HG03378 (cell line): ENCODE measurements around the gene SERPINB13.
"Not testable (repeated sequence)": the region's sequence is repeated elsewhere in the genome, so short reads cannot be mapped to it uniquely, and the experiment has no call there.

Source experiments
- ATAC-seq: cut with Tn5 transposase; IDR thresholded peaks from one replicate; pipeline ENCODE4 v1.9.1; 2021; ENCODE audit warnings: mild to moderate bottlenecking, moderate library complexity; ENCODE audit not compliant: unreplicated experiment

Gene SERPINB13

DNA sequence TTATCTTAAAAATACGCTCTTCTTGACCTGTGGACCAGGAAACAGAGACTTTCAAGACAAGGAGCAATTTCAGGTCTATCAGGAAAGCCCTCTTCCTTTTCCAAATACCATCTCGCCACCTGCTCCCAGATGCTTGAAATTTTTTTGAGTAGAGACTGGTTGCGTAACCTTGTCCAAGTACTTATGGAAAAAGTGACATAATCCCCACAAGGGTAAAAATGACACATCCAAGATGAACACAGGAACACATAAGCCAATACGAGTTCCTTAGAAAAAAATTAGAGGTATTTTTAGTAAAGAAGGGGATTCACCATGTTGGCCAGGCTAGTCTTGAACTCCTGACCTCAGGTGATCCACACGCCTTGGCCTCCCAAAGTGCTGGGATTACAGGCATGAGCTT, 1.8 kb downstream of the SERPINB13 start:
- no peak for ATAC-seq

DNA sequence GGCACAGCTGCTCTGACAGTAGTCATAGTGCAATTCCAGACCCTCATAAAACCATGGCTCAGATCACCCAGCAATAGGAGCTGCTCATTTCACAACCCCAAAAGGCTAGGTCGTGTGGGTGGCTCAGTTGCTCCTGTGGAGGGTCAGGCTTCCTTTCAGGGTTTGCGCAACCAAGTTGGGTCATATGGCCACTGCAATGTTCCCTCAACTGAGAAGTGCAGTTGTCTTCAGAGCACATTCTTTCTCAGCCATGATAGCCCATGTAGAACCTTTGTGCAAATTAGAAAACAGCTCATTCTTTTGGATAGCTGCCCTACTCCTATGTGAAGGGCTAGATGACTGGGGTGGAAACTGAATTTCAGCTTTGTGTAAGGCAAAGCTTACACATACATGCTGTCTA, 3.2 kb downstream of the SERPINB13 start:
- ATAC-seq = no peak

GRCh38 chr18:63590966-63591695, 4.0 kb downstream of the SERPINB13 start:
- ATAC-seq = no peak

DNA sequence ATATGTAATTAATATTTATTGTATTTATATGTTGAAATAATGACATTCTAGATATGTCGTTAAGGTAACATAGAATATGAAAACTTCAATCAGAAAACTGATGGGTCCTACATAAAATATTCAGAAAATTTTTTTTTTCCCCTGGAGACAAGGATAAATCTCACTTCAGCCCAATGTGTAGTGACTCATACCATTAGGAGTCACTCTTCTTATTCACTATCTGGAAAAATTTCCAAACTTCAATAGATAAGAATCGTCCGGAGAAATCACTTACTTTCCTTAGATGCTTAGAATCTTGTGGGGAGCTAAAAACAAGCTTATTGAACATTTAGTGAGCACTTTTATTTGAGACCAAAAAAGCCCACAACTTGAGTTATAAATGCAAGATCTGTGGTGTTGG, 4.6 kb downstream of the SERPINB13 start:
- no peak for ATAC-seq

DNA sequence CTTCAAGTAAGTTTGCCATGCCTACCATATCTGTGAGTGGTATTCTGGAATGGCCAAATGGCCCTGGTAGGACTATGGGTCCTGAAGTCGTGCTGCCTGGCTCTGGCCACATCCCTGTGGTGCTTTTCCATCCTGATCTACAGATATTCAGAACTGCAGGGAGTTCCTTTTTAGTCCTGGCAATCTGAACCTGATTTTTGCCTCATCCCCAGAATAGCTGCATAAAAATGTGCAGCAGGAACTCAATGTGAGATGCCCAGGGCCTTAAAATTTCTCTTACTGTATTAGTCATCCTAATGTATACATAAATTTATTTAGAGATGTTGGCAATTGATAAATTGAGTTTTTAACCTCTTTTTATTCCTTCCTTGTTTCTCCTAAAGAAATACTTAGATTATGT, 5.3 kb downstream of the SERPINB13 start:
- ATAC-seq = no peak

- ATAC-seq = no peak
Observed at GRCh38 chr18:63596964-63597363, 9.8 kb downstream of the SERPINB13 start.

- no peak for ATAC-seq
Observed at GRCh38 chr18:63603355-63603754, 16.2 kb downstream of the SERPINB13 start.

DNA sequence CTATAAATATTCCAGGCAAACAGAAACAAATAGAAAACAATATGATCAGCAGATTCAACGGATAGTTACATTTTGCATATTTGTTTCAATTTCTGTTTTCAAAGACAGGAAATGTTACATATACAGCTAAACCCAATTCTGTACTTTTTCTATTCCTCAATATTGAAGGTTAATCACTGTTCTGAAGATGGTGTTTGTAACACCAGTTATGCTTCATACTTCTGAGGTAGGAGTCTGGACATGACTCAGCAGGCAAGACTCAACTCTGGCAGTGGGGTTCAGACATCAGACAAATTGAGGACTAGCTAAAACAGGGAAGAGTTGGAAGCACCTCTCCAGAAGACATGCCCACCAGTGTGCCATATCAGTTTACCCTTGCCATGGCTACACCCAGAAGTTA, 16.6 kb downstream of the SERPINB13 start:
- peak; percentile 98 for ATAC-seq

GRCh38 chr18:63604791-63605567, 17.8 kb downstream of the SERPINB13 start:
- no peak for ATAC-seq

DNA sequence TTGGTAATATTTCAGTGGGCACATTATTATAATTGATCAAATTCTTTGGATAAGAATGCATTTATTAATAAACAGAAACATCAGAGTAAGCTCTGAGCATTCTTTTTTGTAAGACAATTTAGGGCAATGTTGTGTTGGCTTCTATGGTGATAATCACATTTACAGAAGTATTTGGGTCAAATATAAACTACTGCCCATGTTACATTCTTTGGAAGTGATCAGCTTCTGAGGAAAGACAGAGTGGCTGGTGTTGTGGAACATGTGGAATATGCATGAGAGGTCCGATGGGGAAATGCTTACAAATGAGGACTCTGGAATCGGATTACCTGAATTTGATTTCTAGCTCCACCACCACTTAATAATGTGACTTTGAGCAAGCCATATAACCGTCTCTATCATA, 19.4 kb downstream of the SERPINB13 start:
- ATAC-seq = no peak

- ATAC-seq = no peak
Observed at GRCh38 chr18:63613420-63613819, 26.3 kb downstream of the SERPINB13 start.

GRCh38 chr18:63617049-63617914, 30.1 kb downstream of the SERPINB13 start:
- ATAC-seq = peak; percentile 88

DNA sequence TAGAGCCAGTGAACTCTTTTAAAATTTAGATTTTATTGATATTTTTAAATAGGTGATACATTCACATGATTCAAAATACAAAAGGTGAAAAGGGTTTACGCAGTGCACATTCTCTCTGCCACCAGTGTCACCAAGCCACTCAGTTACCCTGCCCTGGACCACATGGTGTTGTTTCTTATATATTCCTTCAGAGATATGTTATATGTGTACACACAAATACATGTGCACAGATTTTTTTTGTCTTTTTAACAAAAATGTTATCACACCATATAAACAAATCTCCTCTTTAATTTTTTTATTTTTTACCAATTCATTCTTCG, 30.7 kb downstream of the SERPINB13 start:
- no peak for ATAC-seq

DNA sequence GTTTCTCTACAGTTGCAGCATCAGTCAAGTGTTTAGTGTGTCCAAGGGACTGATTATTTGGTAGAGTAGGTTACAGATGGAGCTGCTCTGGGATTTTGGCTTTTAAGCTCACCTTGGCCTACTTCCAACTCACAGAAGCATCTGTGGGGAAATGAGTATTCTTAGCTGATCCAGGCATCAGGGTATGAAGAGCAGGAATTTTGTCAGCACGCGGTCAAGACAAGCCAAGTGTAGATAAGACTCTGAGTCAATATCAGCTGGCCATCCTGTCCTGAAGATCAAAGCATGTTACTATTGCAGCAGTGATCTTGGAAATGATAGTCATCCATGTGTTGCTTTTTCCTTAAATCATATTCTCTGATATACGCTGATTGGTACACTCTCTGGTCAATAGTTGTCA, 32.5 kb downstream of the SERPINB13 start:
- no peak for ATAC-seq

- no peak for ATAC-seq
Observed at GRCh38 chr18:63624863-63625262, 37.7 kb downstream of the SERPINB13 start.

DNA sequence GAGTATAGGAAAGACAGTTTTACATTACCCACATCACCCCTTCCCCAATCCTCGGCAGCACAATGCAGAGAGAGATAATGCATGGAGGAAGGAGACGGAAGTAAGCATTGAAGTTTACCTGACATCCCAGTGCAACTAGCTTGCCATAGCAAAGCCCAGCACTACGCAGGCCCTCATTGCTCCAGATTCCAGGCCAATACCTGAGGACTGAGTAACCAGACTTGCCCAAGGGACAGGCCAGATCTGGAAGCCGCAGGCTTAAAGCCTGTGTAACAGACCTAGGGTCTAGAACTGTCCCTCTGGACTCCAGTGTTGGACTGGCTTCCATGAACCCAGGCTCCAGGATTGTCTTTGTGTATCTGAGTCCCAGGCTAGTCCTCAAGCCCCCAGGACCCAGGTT, 39.3 kb downstream of the SERPINB13 start:
- no peak for ATAC-seq

DNA sequence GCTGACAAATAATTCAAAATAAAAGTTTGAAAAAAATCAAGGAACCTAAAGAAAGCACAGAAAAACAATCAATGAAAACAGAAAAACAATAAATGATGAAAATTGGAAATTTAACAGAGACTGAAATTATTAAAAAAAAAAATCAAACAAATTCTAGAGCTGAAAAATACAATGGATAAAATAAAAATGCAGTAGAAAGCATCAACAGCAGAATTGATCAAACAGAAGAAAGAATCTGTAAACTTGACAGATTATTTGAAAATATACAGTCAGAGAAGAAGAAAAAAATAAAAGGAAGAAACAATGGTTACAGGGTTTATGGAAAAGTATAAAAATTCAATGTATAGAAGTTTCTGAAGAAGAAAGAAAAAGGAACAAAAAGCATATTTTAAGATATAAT, 40.7 kb downstream of the SERPINB13 start:
- no peak for ATAC-seq

- ATAC-seq = no peak
Observed at GRCh38 chr18:63637703-63638102, 50.6 kb downstream of the SERPINB13 start.

DNA sequence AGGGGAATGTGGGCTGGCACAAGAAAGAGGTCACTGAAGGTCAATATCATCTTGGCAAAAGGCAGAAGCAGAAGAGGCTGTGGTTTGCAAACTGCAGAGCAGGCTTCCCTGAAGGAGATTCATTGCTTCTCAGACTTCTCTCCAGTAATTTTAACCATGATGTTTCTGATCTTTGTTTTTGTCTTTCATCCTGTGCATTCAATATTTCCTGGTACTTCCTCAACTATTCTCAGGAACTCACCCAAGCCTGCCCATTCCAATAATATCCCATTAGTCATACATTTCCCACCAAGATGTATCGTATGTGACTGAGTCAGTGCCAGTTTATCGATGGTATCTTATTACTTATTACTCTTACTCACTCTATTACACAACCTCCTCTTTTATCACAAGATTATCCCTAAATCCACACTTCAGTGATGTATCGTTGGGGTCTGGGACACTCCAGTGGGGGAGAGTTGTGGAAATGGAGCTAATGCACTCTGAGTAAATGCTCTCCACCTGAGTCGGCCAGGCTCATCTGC, 54.1 kb downstream of the SERPINB13 start:
- not testable (repeated sequence) for ATAC-seq

- not testable (repeated sequence) for ATAC-seq
Observed at GRCh38 chr18:63642668-63643356, 55.7 kb downstream of the SERPINB13 start.

DNA sequence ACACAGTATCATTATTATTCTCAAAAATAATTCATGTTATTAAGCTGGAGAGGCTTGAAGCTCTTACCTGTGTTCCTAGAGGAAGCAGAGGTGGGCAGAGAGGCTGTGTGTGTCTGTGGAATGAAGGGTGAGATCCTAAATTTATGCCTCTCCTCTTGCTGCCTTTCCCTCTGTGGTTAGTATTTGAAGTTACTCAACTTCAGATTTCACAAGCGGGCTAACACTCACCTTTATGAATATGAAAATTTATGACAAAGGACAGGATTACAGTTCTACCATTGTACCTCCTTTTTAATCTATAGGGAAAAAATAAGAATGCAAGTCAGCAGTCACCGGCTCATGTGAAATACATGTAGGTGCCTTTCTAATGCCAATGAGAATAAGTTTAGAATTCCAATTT, 57.0 kb downstream of the SERPINB13 start, which contains the start of gene SERPINB4:
TSS of gene SERPINB4 (minus strand) at position 115 of the 400 bp plus-strand sequence. CDS start 679 bp downstream, outside the sequence.
- not testable (repeated sequence) for ATAC-seq
